B cell (primary cell): Measurements from ENCODE around the gene TCF21. TPM values are rescaled to one million over a fixed set of nuclear protein-coding genes. Genes with fewer than 3 reads are reported as not detected.

Experiments used
- ATAC-seq: fragments of 200-7000 bp; cut with Tn5 transposase; one replicate; pipeline ENCODE4 v1.10.0; 2021; ENCODE audit warnings: low read depth, mild to moderate bottlenecking, moderate number of reproducible peaks, moderate library complexity
- CTCF ChIA-PET: fragments of 350-600 bp; sonication (Branson Sonifier 250); formaldehyde crosslinking; loops from one replicate; lab custom pipeline; 2021; ENCODE audit warnings: antibody characterized with exemption, inconsistent platforms; lab: Charles Lee
- POLR2A ChIA-PET: fragments of 350-600 bp; sonication (Branson Sonifier 250); formaldehyde crosslinking; loops from one replicate; lab custom pipeline; 2021; ENCODE audit warnings: antibody characterized with exemption; lab: Charles Lee
- DNase-seq: peaks from one replicate; pipeline ENCODE4 v3.0.0; 2013
- H2AFZ ChIP-seq: 2 replicates; pipeline ENCODE4 v1.6.1; 2012; ENCODE audit warnings: mild to moderate bottlenecking, low read depth, low read length; ENCODE audit not compliant: insufficient read depth, poor library complexity, severe bottlenecking
- H3K27ac ChIP-seq, 2 donors: 1 replicate in 1 of 2; 2 replicates in 1 of 2; pipeline ENCODE4 v1.5.1; 2012 to 2013; ENCODE audit warnings: low read length in 2 of 2, mild to moderate bottlenecking in 2 of 2, moderate library complexity in 1 of 2
- H3K27me3 ChIP-seq, 4 experiments: fragments of 200-600 bp in 1 of 4; sonication (generic) in 1 of 4; replicated peaks in 1 of 4; 1 replicate in 2 of 4; 2 replicates in 2 of 4; pipeline versions ENCODE4 v1.6.1 to v1.7.0; 2013 to 2016; ENCODE audit warnings: low read length in 3 of 4, mild to moderate bottlenecking in 2 of 4, mixed read lengths in 1 of 4, moderate library complexity in 1 of 4; ENCODE audit not compliant: insufficient read depth in 4 of 4, control insufficient read depth in 3 of 4; ENCODE audit errors: control extremely low read depth in 1 of 4
- H3K36me3 ChIP-seq, 2 experiments: replicated peaks in 1 of 2; 1 replicate in 1 of 2; 2 replicates in 1 of 2; pipeline versions ENCODE4 v1.6.1 to v1.7.1; 2013; ENCODE audit warnings: low read length in 1 of 2; ENCODE audit not compliant: insufficient read depth in 2 of 2, control insufficient read depth in 1 of 2; ENCODE audit errors: control extremely low read depth in 1 of 2, extremely low read depth in 1 of 2
- H3K4me1 ChIP-seq, 2 donors: fragments of 200-600 bp in 1 of 2; sonication (generic) in 1 of 2; 1 replicate in 1 of 2; 2 replicates in 1 of 2; pipeline versions ENCODE4 v1.5.1 to v1.6.1; 2013 to 2017; ENCODE audit warnings: low read length in 2 of 2; ENCODE audit not compliant: control insufficient read depth in 2 of 2, insufficient read depth in 2 of 2
- H3K4me2 ChIP-seq: replicated peaks from 2 replicates; pipeline ENCODE3; 2012; ENCODE audit warnings: mild to moderate bottlenecking, low read depth, low read length; ENCODE audit not compliant: poor library complexity, severe bottlenecking
- H3K4me3 ChIP-seq, 5 experiments: fragments of 200-600 bp in 1 of 5; sonication (generic) in 1 of 5; 1 replicate in 3 of 5; 2 replicates in 2 of 5; pipeline versions ENCODE4 v1.5.1 to v1.7.0; 2011 to 2016; ENCODE audit warnings: low read length in 4 of 5, mild to moderate bottlenecking in 4 of 5, low read depth in 2 of 5, control low read depth in 1 of 5, moderate library complexity in 1 of 5; ENCODE audit not compliant: insufficient read depth in 1 of 5; ENCODE audit errors: control extremely low read depth in 1 of 5, extremely low read depth in 1 of 5
- H3K79me2 ChIP-seq: fragments of 200-600 bp; sonication (generic); one replicate; pipeline ENCODE4 v1.6.0; 2016; ENCODE audit warnings: low read length; ENCODE audit not compliant: control insufficient read depth, insufficient read depth
- H3K9ac ChIP-seq: fragments of 200-600 bp; sonication (generic); 2 replicates; pipeline ENCODE4 v1.6.1; 2017; ENCODE audit warnings: mild to moderate bottlenecking, low read length, moderate library complexity
- H3K9me3 ChIP-seq, 3 donors: one replicate each; pipeline versions ENCODE4 v1.6.1 to v1.7.1; 2013; ENCODE audit warnings: low read length in 2 of 3; ENCODE audit not compliant: control insufficient read depth in 2 of 3, insufficient read depth in 1 of 3; ENCODE audit errors: control extremely low read depth in 1 of 3
- H4K20me1 ChIP-seq: 2 replicates; pipeline ENCODE4 v1.6.0; 2012; ENCODE audit warnings: mild to moderate bottlenecking, low read length; ENCODE audit not compliant: insufficient read depth, control insufficient read depth, poor library complexity, severe bottlenecking
- H3K27ac Mint-ChIP-seq: one replicate; pipeline ENCODE4 v1.8.0; 2021; ENCODE audit warnings: mixed read lengths
- H3K27me3 Mint-ChIP-seq: one replicate; pipeline ENCODE4 v1.8.0; 2021; ENCODE audit warnings: mixed read lengths
- H3K4me1 Mint-ChIP-seq: one replicate; pipeline ENCODE4 v1.8.0; 2021; ENCODE audit warnings: mixed read lengths
- H3K4me3 Mint-ChIP-seq: one replicate; pipeline ENCODE4 v1.8.0; 2021; ENCODE audit warnings: mixed read lengths
- H3K9me3 Mint-ChIP-seq: one replicate; pipeline ENCODE4 v1.8.0; 2022; ENCODE audit warnings: mixed read lengths; ENCODE audit not compliant: insufficient read depth
- CTCF ChIP-seq: fragments of 200-600 bp; IDR thresholded peaks from one replicate; pipeline ENCODE4 v1.8.0; 2022; ENCODE audit warnings: antibody characterized with exemption, mild to moderate bottlenecking
- EZH2 ChIP-seq: IDR thresholded peaks from 2 replicates; pipeline ENCODE4 v1.6.1; 2012; ENCODE audit warnings: borderline replicate concordance, low read depth, mild to moderate bottlenecking, moderate library complexity, low read length; ENCODE audit not compliant: insufficient read depth, poor library complexity, severe bottlenecking
- WGBS: methylation state at CpG from one replicate; pipeline ENCODE4 v1.1.5; 2013; ENCODE audit warnings: missing lambda C conversion rate; ENCODE audit not compliant: insufficient coverage; 5-methylcytosine and 5-hydroxymethylcytosine counted together
- intact Hi-C: fragments of 100-400 bp; cut with micrococcal nuclease; formaldehyde crosslinking; loops from one replicate; pipeline ENCODE4 v1.10.0; 2022
- polyA plus RNA-seq: library from polyadenylated mRNA; depleted of rRNA; stranded (reverse); fragments of >200 nt; gene quantifications from 2 replicates; pipeline ENCODE4 v1.2.3, GENCODE V29; 2012
- total RNA-seq, 2 donors: library from RNA; stranded (reverse); fragments of 120-200 nt in 1 of 2; gene quantifications; 1 replicate in 1 of 2; 2 replicates in 1 of 2; pipeline versions ENCODE4 v1.2.3 to v1.2.4, GENCODE V29; 2013 to 2022

Gene TCF21
- total and polyA plus RNA-seq, 2 donors (not counting 1 experiment from before 2014, with no cell fraction given) = not detected

GRCh38 chr6:133863228-133863627 lies 25.7 kb upstream of the TCF21 start:
- POLR2A ChIA-PET = no interaction called here
- H3K4me3 Mint-ChIP-seq = no peak overlapping the region
- H3K79me2 ChIP-seq = no peaks in the 10 kb centered on the region
- no peak overlapping the region for H3K27ac Mint-ChIP-seq
- H3K9ac ChIP-seq = no peak overlapping the region
- ATAC-seq = no peak
- no peak overlapping the region for H3K27ac ChIP-seq
- H3K4me1 Mint-ChIP-seq = no peaks in the 10 kb centered on the region
- H3K9me3 Mint-ChIP-seq = peaks cover 9% of the 10 kb centered on the region
- H3K4me3 ChIP-seq = no peak overlapping the region
- H3K4me1 ChIP-seq = no peaks in the 10 kb centered on the region
- H4K20me1 ChIP-seq = no peaks in the 10 kb centered on the region
- peaks cover 43% of the 10 kb centered on the region for H3K27me3 Mint-ChIP-seq
- TF ChIP-seq CTCF = no peak
- no peak for TF ChIP-seq EZH2
- no peak overlapping the region for H2AFZ ChIP-seq
- DNase-seq = no peak
- H3K9me3 ChIP-seq = peaks cover 3 to 13% (median 13%) of the 10 kb centered on the region in 3 donors
- intact Hi-C loops = no loop called here
- H3K27me3 ChIP-seq = no peaks in the 10 kb centered on the region
- no peaks in the 10 kb centered on the region for H3K36me3 ChIP-seq
- CTCF ChIA-PET = no interaction called here
- H3K4me2 ChIP-seq = no peak overlapping the region
- WGBS = no CpG with 5 or more reads among the region's 1 CpG

- CTCF ChIA-PET = no interaction called here
These were observed 23.2 kb upstream of the TCF21 start for GRCh38 chr6:133865680-133866079.

More at GRCh38 chr6:133865680-133866079, 23.2 kb upstream of the TCF21 start:
- H2AFZ ChIP-seq = no peak overlapping the region
- no peak for DNase-seq
- no peak overlapping the region for H3K27ac ChIP-seq
- no peak overlapping the region for H3K4me2 ChIP-seq
- intact Hi-C loops = no loop called here
- Mint-ChIP-seq H3K4me3 (no peak overlapping the region), H3K27me3 (peaks cover 43% of the 10 kb centered on the region), H3K27ac (no peak overlapping the region), H3K9me3 (peaks cover 9% of the 10 kb centered on the region), H3K4me1 (no peaks in the 10 kb centered on the region)
- WGBS = 82% methylated on average over 3 of the region's 4 CpGs
- peaks cover 3 to 13% (median 13%) of the 10 kb centered on the region in 3 donors for H3K9me3 ChIP-seq
- no peak for TF ChIP-seq EZH2
- TF ChIP-seq CTCF = no peak
- POLR2A ChIA-PET = no interaction called here
- no peak for ATAC-seq
- no peaks in the 10 kb centered on the region for H3K79me2 ChIP-seq
- no peaks in the 10 kb centered on the region for H4K20me1 ChIP-seq
- peaks cover 0 to 4% (median 0%) of the 10 kb centered on the region in 4 experiments for H3K27me3 ChIP-seq
- no peaks in the 10 kb centered on the region for H3K4me1 ChIP-seq
- no peak overlapping the region for H3K9ac ChIP-seq
- H3K36me3 ChIP-seq = no peaks in the 10 kb centered on the region
- H3K4me3 ChIP-seq = no peak overlapping the region
